ENCODE results near the gene SOX21.
A peak's percentile ranks its signal among the peaks of the same experiment; 100 is the strongest.

Gene SOX21

GRCh38 chr13:94674609-94675348 is 37.6 kb downstream of the SOX21 start:
- DNase-seq: peak; percentile 49

GRCh38 chr13:94673851-94674250 is 38.5 kb downstream of the SOX21 start:
- no peak for DNase-seq

- no peak for DNase-seq
Measured at GRCh38 chr13:94672400-94672799, 39.9 kb downstream of the SOX21 start.

GRCh38 chr13:94667190-94667589 is 45.2 kb downstream of the SOX21 start:
- DNase-seq: no peak

GRCh38 chr13:94666065-94666464 is 46.3 kb downstream of the SOX21 start:
- no peak for DNase-seq

GRCh38 chr13:94664889-94665288 is 47.5 kb downstream of the SOX21 start:
- DNase-seq: no peak

- no peak for DNase-seq
Measured at GRCh38 chr13:94662274-94662945, 49.9 kb downstream of the SOX21 start.

- no peak for DNase-seq
Measured at GRCh38 chr13:94661406-94661805, 50.9 kb downstream of the SOX21 start.

GRCh38 chr13:94660695-94661326 is 51.5 kb downstream of the SOX21 start:
- no peak for DNase-seq

All from NCI-H510A (cell line).